Mesothelial cell of epicardium (in vitro differentiated cells): ENCODE measurements around the gene GRIK1. TPM values are rescaled to one million over a fixed set of nuclear protein-coding genes. Genes with fewer than 3 reads are reported as not detected.

Experiments used
- DNase-seq, 2 experiments: peaks; one replicate each; pipeline ENCODE4 v3.0.0; 2021; ENCODE audit warnings: low spot score in 2 of 2; ENCODE audit not compliant: unreplicated experiment in 2 of 2
- H3K27ac Mint-ChIP-seq: 2 replicates; pipeline ENCODE4 v1.8.0; 2021; ENCODE audit warnings: mixed read lengths
- H3K27me3 Mint-ChIP-seq: 2 replicates; pipeline ENCODE4 v1.8.0; 2021; ENCODE audit warnings: low read depth, mixed read lengths
- H3K36me3 Mint-ChIP-seq: 2 replicates; pipeline ENCODE4 v1.8.0; 2021; ENCODE audit warnings: mixed read lengths
- H3K4me1 Mint-ChIP-seq: 2 replicates; pipeline ENCODE4 v1.8.0; 2021; ENCODE audit warnings: mixed read lengths
- H3K4me3 Mint-ChIP-seq: 2 replicates; pipeline ENCODE4 v1.8.0; 2021; ENCODE audit warnings: mild to moderate bottlenecking, moderate library complexity, mixed read lengths
- H3K9me3 Mint-ChIP-seq: 2 replicates; pipeline ENCODE4 v1.8.0; 2021; ENCODE audit warnings: mixed read lengths
- total RNA-seq: library from RNA; stranded (reverse); gene quantifications from 3 replicates; pipeline ENCODE4 v1.2.1, GENCODE V29; 2021
- TF ChIP-seq, protein P1 (sequence below): fragments of 200-600 bp; sonication (generic); IDR thresholded peaks from one replicate; pipeline ENCODE4 v1.5.0; 2021; ENCODE audit warnings: antibody characterized with exemption; ENCODE audit not compliant: unreplicated experiment

The GRIK1 gene
- total RNA-seq, 1 donor from 2014 or later, result 5.9 TPM

DNA sequence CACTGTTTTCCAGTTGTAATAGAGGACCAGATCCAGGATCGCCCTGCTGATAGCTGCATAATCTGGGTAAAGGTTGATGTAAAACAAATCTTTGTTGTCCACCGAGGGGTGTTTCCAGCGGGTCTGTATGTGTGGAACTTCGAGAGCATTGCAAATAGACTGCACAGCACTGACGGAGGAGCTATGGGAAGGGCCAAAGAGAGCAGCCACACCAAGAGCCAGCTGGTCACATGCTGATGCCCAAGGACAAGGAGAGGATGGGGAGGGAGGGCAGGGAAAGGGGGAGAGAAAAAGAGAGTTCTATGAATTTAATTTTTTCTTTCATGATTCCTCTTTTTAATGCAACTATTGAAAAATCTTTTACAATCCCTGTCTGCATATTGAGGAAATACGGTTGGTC lies 250.0 kb downstream of the GRIK1 start:
- no peak for DNase-seq
- no peaks in the 10 kb centered on the region for H3K36me3 Mint-ChIP-seq
- H3K27me3 Mint-ChIP-seq, result no peaks in the 10 kb centered on the region
- H3K4me3 Mint-ChIP-seq, result no peak overlapping the region
- H3K27ac Mint-ChIP-seq, result no peak overlapping the region
- TF ChIP-seq, protein P1, sequence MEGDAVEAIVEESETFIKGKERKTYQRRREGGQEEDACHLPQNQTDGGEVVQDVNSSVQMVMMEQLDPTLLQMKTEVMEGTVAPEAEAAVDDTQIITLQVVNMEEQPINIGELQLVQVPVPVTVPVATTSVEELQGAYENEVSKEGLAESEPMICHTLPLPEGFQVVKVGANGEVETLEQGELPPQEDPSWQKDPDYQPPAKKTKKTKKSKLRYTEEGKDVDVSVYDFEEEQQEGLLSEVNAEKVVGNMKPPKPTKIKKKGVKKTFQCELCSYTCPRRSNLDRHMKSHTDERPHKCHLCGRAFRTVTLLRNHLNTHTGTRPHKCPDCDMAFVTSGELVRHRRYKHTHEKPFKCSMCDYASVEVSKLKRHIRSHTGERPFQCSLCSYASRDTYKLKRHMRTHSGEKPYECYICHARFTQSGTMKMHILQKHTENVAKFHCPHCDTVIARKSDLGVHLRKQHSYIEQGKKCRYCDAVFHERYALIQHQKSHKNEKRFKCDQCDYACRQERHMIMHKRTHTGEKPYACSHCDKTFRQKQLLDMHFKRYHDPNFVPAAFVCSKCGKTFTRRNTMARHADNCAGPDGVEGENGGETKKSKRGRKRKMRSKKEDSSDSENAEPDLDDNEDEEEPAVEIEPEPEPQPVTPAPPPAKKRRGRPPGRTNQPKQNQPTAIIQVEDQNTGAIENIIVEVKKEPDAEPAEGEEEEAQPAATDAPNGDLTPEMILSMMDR, result no peak
- H3K9me3 Mint-ChIP-seq, result no peaks in the 10 kb centered on the region
- H3K4me1 Mint-ChIP-seq, result no peaks in the 10 kb centered on the region

DNA sequence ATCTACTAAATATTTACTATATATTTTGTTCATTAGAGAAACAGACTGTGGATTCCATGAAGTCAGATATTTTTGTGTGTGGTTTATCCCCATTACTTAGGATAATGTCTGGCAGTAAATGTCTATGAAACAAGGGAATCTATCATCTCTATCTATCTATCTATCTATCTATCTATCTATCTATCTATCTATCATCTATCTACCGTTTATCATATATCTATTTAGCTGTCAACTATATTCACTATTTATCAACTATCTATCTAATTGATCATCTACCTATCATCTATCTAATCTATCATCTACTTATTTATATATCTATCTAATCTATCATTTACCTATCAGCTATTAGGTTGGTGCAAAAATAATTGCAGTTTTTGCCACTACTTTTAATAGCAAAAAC lies 255.7 kb downstream of the GRIK1 start:
- peaks cover 16% of the 10 kb centered on the region for H3K9me3 Mint-ChIP-seq
- H3K4me1 Mint-ChIP-seq, result no peaks in the 10 kb centered on the region
- no peak overlapping the region for H3K27ac Mint-ChIP-seq
- no peaks in the 10 kb centered on the region for H3K27me3 Mint-ChIP-seq
- H3K36me3 Mint-ChIP-seq, result peaks cover 3% of the 10 kb centered on the region
- TF ChIP-seq, protein P1, result no peak
- H3K4me3 Mint-ChIP-seq, result no peak overlapping the region
- no peak for DNase-seq

DNA sequence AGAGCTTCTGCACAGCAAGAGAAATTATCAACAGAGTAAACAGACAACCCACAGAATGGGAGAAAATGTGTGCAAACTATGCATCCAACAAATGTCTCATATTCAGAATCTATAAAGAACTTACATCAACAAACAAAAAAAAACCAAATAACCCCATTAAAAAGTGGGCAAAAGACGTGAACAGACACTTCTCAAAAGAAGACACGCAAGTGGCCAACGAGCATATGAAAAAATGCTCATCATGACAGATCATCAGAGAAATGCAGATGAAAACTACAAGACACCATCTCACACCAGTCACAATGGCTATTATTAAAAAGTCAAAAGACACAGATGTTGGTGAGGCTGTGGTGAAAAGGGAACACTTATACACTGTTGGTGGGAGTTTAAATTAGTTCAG lies 257.0 kb downstream of the GRIK1 start:
- H3K4me1 Mint-ChIP-seq, result no peaks in the 10 kb centered on the region
- no peak overlapping the region for H3K4me3 Mint-ChIP-seq
- H3K27me3 Mint-ChIP-seq, result peaks cover 1% of the 10 kb centered on the region
- TF ChIP-seq, protein P1, result no peak
- H3K36me3 Mint-ChIP-seq, result peaks cover 3% of the 10 kb centered on the region
- H3K27ac Mint-ChIP-seq, result no peak overlapping the region
- no peak for DNase-seq
- H3K9me3 Mint-ChIP-seq, result peaks cover 16% of the 10 kb centered on the region

DNA sequence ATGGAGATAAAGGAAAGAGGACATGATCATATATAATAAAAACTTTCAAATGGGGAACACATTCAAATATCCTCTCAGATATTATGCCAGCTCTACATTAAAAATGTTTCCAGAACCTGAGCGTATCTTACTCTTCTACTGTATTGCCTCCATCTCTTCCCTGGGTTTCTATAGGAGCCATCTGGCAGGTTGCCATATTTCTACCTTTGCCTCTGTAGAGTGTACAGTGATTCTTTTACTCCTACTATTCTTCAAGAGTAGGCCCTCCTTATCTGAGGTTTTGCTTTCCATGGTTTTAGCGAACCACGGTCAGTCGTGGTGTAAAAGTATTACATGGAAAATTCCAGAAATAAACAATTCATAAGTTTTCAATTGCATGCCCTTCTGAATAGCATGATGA lies 259.5 kb downstream of the GRIK1 start:
- TF ChIP-seq, protein P1, result no peak
- H3K4me3 Mint-ChIP-seq, result no peak overlapping the region
- H3K9me3 Mint-ChIP-seq, result peaks cover 16% of the 10 kb centered on the region
- H3K4me1 Mint-ChIP-seq, result no peaks in the 10 kb centered on the region
- H3K36me3 Mint-ChIP-seq, result peaks cover 3% of the 10 kb centered on the region
- H3K27me3 Mint-ChIP-seq, result peaks cover 1% of the 10 kb centered on the region
- no peak for DNase-seq
- no peak overlapping the region for H3K27ac Mint-ChIP-seq

DNA sequence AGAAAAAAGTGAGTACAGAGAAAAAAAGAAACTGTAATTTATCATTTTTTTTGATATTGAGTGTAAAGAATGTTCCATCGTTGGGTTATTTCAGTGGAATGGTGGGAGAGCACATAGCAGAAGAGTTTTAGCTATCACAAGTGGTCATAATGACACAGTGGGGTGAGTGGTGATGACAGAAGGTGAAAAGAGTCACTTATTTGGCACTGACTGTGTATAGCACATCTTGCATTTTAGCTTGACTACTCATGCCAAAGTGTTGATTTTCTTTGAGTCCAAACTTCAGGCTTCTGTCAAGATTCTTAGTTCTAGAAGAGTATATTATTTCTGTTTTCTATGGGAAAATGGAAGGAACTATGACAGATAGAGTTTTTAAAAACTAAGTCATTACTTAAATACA lies 261.2 kb downstream of the GRIK1 start:
- Mint-ChIP-seq H3K9me3 (peaks cover 12% of the 10 kb centered on the region), H3K4me1 (peaks cover 9% of the 10 kb centered on the region), H3K4me3 (no peak overlapping the region), H3K27me3 (peaks cover 1% of the 10 kb centered on the region), H3K27ac (no peak overlapping the region), H3K36me3 (peaks cover 3% of the 10 kb centered on the region)
- no peak for DNase-seq
- TF ChIP-seq, protein P1, result no peak

DNA sequence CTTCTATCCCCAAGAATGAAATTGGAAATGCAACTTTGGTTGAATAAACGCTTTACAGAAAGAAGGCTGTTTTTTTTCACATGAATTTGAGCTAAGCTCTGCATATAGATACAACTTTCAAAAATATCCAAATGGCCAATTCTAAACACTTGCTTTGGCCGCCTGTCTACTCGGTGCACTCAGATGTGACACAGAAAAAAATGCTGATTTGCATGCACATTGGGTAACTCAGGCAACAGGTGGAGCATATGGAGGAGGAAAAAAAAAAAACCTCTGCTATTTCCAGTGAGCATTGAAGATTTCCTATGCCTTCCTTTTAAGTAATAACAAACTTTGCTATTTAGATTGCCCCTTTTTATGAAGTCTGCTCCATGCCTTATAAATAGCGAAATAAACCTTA lies 262.5 kb downstream of the GRIK1 start:
- Mint-ChIP-seq H3K4me1 (peaks cover 9% of the 10 kb centered on the region), H3K27ac (no peak overlapping the region), H3K27me3 (peaks cover 1% of the 10 kb centered on the region), H3K36me3 (no peaks in the 10 kb centered on the region), H3K9me3 (no peaks in the 10 kb centered on the region), H3K4me3 (no peak overlapping the region)
- no peak for DNase-seq
- TF ChIP-seq, protein P1, result no peak
